K562 (cell line): ENCODE results near the gene NTM. TPM values are rescaled to one million over a fixed set of nuclear protein-coding genes. Genes with fewer than 3 reads are reported as not detected.

Experiments used
- ATAC-seq: fragments of 200-7000 bp; cut with Tn5 transposase; 3 replicates; pipeline ENCODE4 v1.9.1; 2020; ENCODE audit warnings: moderate library complexity
- BruUV-seq: library from RNA; stranded (reverse); fragments of 400-500 nt; replicated peaks from 2 replicates; lab custom pipeline; 2021; lab: Mats Ljungman, UMichigan
- CTCF ChIA-PET: fragments of 300-600 bp; formaldehyde crosslinking; extraction: SDS; loops from one replicate; lab custom pipeline; 2021; ENCODE audit warnings: low intra/inter-chr PET ratio; lab: Yijun Ruan, JAX
- POLR2A ChIA-PET: fragments of 300-600, 350-650 bp; sonication (Branson Sonifier 250); formaldehyde crosslinking; extraction: SDS; loops from one replicate; lab custom pipeline; 2021; ENCODE audit warnings: antibody characterized with exemption, inconsistent platforms; lab: Yijun Ruan, JAX
- DNase-seq, 4 experiments: peaks; one replicate each; pipeline versions ENCODE4 v3.0.0 to v3.0.0-alpha.2; 2011 to 2018; ENCODE audit warnings: low spot score in 3 of 4, mixed read lengths in 3 of 4; ENCODE audit errors: extremely low read depth in 1 of 4
- FAIRE-seq: peaks from 2 replicates; lab custom pipeline; 2011; peaks lifted over from hg19 to GRCh38; lab: Jason Lieb, UNC
- H2AFZ ChIP-seq: 2 replicates; pipeline ENCODE4 v1.6.0; 2011; ENCODE audit warnings: low read depth, low read length, control low read depth, inconsistent platforms
- H3K27ac ChIP-seq: fragments of 200-600 bp; 3 replicates; pipeline ENCODE4 v1.8.0; 2011; ENCODE audit warnings: low read depth, mild to moderate bottlenecking, control low read depth, inconsistent platforms, low read length, moderate library complexity, mixed read lengths; ENCODE audit errors: extremely low read depth
- H3K27me3 ChIP-seq, 2 experiments: fragments of 300-600 bp in 1 of 2; 2 replicates in 1 of 2; 3 replicates in 1 of 2; pipeline versions ENCODE4 v1.6.0 to v1.8.0; 2011; ENCODE audit warnings: inconsistent platforms in 2 of 2, low read length in 2 of 2, mild to moderate bottlenecking in 1 of 2, mixed read lengths in 1 of 2, moderate library complexity in 1 of 2; ENCODE audit not compliant: control insufficient read depth in 2 of 2, insufficient read depth in 2 of 2
- H3K36me3 ChIP-seq: fragments of 300-600 bp; 3 replicates; pipeline ENCODE4 v1.8.0; 2011; ENCODE audit warnings: mild to moderate bottlenecking, low read length, inconsistent platforms; ENCODE audit not compliant: control insufficient read depth, insufficient read depth
- H3K4me1 ChIP-seq, 2 experiments: fragments of 200-600 bp in 1 of 2; replicated peaks in 1 of 2; 2 replicates in 1 of 2; 3 replicates in 1 of 2; pipeline versions ENCODE4 v1.5.1 to v1.8.0; 2011; ENCODE audit warnings: inconsistent platforms in 2 of 2, low read length in 2 of 2, mild to moderate bottlenecking in 1 of 2, mixed read lengths in 1 of 2, moderate library complexity in 1 of 2; ENCODE audit not compliant: control insufficient read depth in 2 of 2, insufficient read depth in 2 of 2
- H3K4me2 ChIP-seq: 2 replicates; pipeline ENCODE4 v1.6.1; 2011; ENCODE audit warnings: low read length, control low read depth, inconsistent platforms, mixed read lengths; ENCODE audit not compliant: insufficient read depth
- H3K4me3 ChIP-seq: fragments of 200-600 bp; sonication (generic), shearing (Covaris generic); 2 replicates; pipeline ENCODE4 v1.5.1; 2016; ENCODE audit warnings: control low read depth, inconsistent platforms
- H3K79me2 ChIP-seq: fragments of 200-600 bp; 3 replicates; pipeline ENCODE4 v1.8.0; 2011; ENCODE audit warnings: low read length, inconsistent platforms; ENCODE audit not compliant: control insufficient read depth, insufficient read depth
- H3K9ac ChIP-seq, 2 experiments: 2 replicates each; pipeline versions ENCODE4 v1.6.0 to v1.6.1; 2011; ENCODE audit warnings: low read depth in 2 of 2, low read length in 2 of 2, control low read depth in 1 of 2, inconsistent platforms in 1 of 2, mild to moderate bottlenecking in 1 of 2, mixed read lengths in 1 of 2; ENCODE audit not compliant: insufficient read depth in 1 of 2
- H3K9me1 ChIP-seq: one replicate; pipeline ENCODE4 v1.6.0; 2011; ENCODE audit warnings: inconsistent platforms, mild to moderate bottlenecking, low read length, moderate library complexity; ENCODE audit not compliant: control insufficient read depth, insufficient read depth
- H3K9me3 ChIP-seq: replicated peaks from 2 replicates; pipeline ENCODE4 v1.5.1; 2011; ENCODE audit warnings: low read depth, low read length, inconsistent platforms; ENCODE audit not compliant: control insufficient read depth, insufficient read depth
- H4K20me1 ChIP-seq: replicated peaks from 2 replicates; pipeline ENCODE4 v1.6.1; 2011; ENCODE audit warnings: low read length, inconsistent platforms, mixed read lengths; ENCODE audit not compliant: control insufficient read depth, insufficient read depth
- AFF4 ChIP-seq: sonication (generic); formaldehyde crosslinking; IDR thresholded peaks from 2 replicates; pipeline ENCODE4 v1.8.0; 2023; ENCODE audit warnings: mild to moderate bottlenecking, missing genetic modification reagents
- CBFA2T2 ChIP-seq: fragments of 450-650 bp; conservative IDR thresholded peaks from 2 replicates; pipeline ENCODE4 v1.6.1; 2017; ENCODE audit warnings: mild to moderate bottlenecking
- CHCHD3 ChIP-seq: fragments of 250-450 bp; sonication (Bioruptor Pico); IDR thresholded peaks from 2 replicates; pipeline ENCODE4 v2.1.2; 2022; ENCODE audit warnings: mild to moderate bottlenecking
- HDAC2 ChIP-seq: fragments of 450-650 bp; IDR thresholded peaks from 2 replicates; pipeline ENCODE4 v1.6.1; 2016; ENCODE audit warnings: mild to moderate bottlenecking
- MBD2 ChIP-seq: sonication (generic); IDR thresholded peaks from 2 replicates; pipeline ENCODE4 v1.6.1; 2016; ENCODE audit warnings: low read depth, borderline replicate concordance
- PHTF2 ChIP-seq: fragments of 250-450 bp; sonication (Bioruptor Pico); IDR thresholded peaks from 2 replicates; pipeline ENCODE4 v1.5.0; 2021; ENCODE audit warnings: mild to moderate bottlenecking
- RREB1 ChIP-seq: fragments of 250-450 bp; sonication (Bioruptor Pico); IDR thresholded peaks from 2 replicates; pipeline ENCODE4 v1.4.0; 2020
- WGBS: fragments of 100-300 bp; shearing (Covaris generic); methylation state at CpG from one replicate; pipeline ENCODE4 v1.1.6; 2016; ENCODE audit warnings: low coverage, mixed read lengths; ENCODE audit not compliant: insufficient coverage; ENCODE audit errors: missing lambda C conversion rate; 5-methylcytosine and 5-hydroxymethylcytosine counted together
- in situ Hi-C: fragments of 300-500 bp; cut with MboI; formaldehyde crosslinking; loops from 4 replicates; pipeline ENCODE4 v1.15.0; 2018; ENCODE audit warnings: inconsistent platforms, mixed read lengths
- intact Hi-C: fragments of 100-400 bp; cut with micrococcal nuclease; formaldehyde crosslinking; loops from 2 replicates; pipeline ENCODE4 v1.14.2; 2022
- polyA plus RNA-seq, 8 experiments: library from polyadenylated mRNA; depleted of rRNA in 4 of 8; stranded (reverse) in 5 of 8; unstranded in 3 of 8; fragments of >200 nt; fragmentation: Nextera tagmentation in 2 of 8; fragmentation: Illumina TruSeq in 1 of 8; extraction: Ambion mirVana in 2 of 8; extraction: Trizol in 1 of 8; gene quantifications; 2 replicates each; pipeline versions ENCODE4 v1.2.1 to v1.2.3, GENCODE V29; 2011 to 2014; ENCODE audit warnings: inconsistent platforms in 1 of 8, missing spikeins in 1 of 8
- total RNA-seq, 7 experiments: library from RNA; depleted of rRNA in 6 of 7; stranded (reverse); fragments of >200 nt in 6 of 7; fragmentation: Illumina TruSeq in 2 of 7; extraction: Trizol in 2 of 7; gene quantifications; 2 replicates each; pipeline versions ENCODE4 v1.2.1 to v1.2.3, GENCODE V29; 2011 to 2021; ENCODE audit warnings: low replicate concordance in 1 of 7
- TF ChIP-seq, protein P1 (sequence below): sonication (generic); formaldehyde crosslinking; IDR thresholded peaks from 2 replicates; pipeline ENCODE4 v1.8.0; 2023; ENCODE audit warnings: mild to moderate bottlenecking, missing genetic modification reagents
- TF ChIP-seq, protein P2 (sequence below), 2 experiments: fragments of 200-800 bp in 1 of 2; sonication (Bioruptor generic) in 1 of 2; sonication (generic) in 1 of 2; formaldehyde crosslinking in 1 of 2; IDR thresholded peaks in 1 of 2; conservative IDR thresholded peaks in 1 of 2; 2 replicates each; pipeline versions ENCODE4 v1.5.0 to v1.6.1; 2016 to 2020; ENCODE audit warnings: missing compliant biosample characterization in 1 of 2, missing genetic modification characterization in 1 of 2, missing genetic modification reagents in 1 of 2

NTM gene
- total and polyA plus RNA-seq, 9 of the 15 experiments (the other 6 are each of a cell fraction or from before 2014, with no cell fraction given): not detected

GRCh38 chr11:131940126-131940525 is 569.7 kb downstream of the NTM start (continued):
- TF ChIP-seq, protein P1, sequence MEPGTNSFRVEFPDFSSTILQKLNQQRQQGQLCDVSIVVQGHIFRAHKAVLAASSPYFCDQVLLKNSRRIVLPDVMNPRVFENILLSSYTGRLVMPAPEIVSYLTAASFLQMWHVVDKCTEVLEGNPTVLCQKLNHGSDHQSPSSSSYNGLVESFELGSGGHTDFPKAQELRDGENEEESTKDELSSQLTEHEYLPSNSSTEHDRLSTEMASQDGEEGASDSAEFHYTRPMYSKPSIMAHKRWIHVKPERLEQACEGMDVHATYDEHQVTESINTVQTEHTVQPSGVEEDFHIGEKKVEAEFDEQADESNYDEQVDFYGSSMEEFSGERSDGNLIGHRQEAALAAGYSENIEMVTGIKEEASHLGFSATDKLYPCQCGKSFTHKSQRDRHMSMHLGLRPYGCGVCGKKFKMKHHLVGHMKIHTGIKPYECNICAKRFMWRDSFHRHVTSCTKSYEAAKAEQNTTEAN (CRISPR knock-in tag): no peak
- TF ChIP-seq PHTF2: no peak
- TF ChIP-seq MBD2: no peak
- no peak for TF ChIP-seq HDAC2
- no peak for TF ChIP-seq CHCHD3 (CRISPR knock-in tag)

DNA sequence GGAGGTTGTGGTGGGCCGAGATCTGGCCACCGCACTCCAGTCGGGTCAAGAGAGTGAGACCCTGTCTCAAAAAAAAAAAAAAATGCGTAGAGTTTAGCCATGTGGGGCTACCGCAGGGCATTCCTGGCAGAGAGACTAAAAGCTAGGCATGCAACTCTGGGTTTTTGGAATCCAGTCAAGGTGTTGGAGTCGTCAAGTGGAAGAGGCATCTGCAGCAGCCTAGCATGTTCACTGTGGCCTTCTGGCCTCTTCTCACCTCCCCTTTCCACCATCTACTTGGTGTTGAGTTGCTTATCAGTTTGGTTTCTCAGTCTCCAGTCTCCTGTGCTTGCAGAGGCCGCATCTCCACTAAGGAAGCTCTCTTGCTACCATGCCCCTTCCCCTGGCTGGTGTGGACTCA is 572.5 kb downstream of the NTM start:
- no peaks in the 10 kb centered on the region for H4K20me1 ChIP-seq
- intact Hi-C loops: no loop called here
- FAIRE-seq: no peak
- H3K79me2 ChIP-seq: no peaks in the 10 kb centered on the region
- no peaks in the 10 kb centered on the region for H3K27me3 ChIP-seq
- H3K9ac ChIP-seq: no peak overlapping the region
- no peaks in the 10 kb centered on the region; the same call in 1 of the 2 replicates for H3K9me3 ChIP-seq
- CTCF ChIA-PET: no interaction called here
- no peak overlapping the region for H2AFZ ChIP-seq
- 0% methylated on average over 4 of the region's 7 CpGs for WGBS
- no peak overlapping the region for H3K4me2 ChIP-seq
- ATAC-seq: no peak
- no peaks in the 10 kb centered on the region for H3K9me1 ChIP-seq
- in situ Hi-C loops: no loop called here
- POLR2A ChIA-PET: no interaction called here
- no peak overlapping the region for H3K27ac ChIP-seq
- no peaks in the 10 kb centered on the region for H3K4me1 ChIP-seq
- no peak for DNase-seq
- no peaks in the 10 kb centered on the region for H3K36me3 ChIP-seq
- no TSS peak for BruUV-seq
- H3K4me3 ChIP-seq: no peak overlapping the region
- TF ChIP-seq CBFA2T2: no peak
- TF ChIP-seq RREB1 (CRISPR knock-in tag): no peak
- TF ChIP-seq, protein P2, sequence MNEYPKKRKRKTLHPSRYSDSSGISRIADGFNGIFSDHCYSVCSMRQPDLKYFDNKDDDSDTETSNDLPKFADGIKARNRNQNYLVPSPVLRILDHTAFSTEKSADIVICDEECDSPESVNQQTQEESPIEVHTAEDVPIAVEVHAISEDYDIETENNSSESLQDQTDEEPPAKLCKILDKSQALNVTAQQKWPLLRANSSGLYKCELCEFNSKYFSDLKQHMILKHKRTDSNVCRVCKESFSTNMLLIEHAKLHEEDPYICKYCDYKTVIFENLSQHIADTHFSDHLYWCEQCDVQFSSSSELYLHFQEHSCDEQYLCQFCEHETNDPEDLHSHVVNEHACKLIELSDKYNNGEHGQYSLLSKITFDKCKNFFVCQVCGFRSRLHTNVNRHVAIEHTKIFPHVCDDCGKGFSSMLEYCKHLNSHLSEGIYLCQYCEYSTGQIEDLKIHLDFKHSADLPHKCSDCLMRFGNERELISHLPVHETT (CRISPR knock-in tag; conservative IDR thresholded peaks at IDR 0.05 in 1 of 2, IDR thresholded peaks at IDR 0.05 in 1 of 2): no peak
- no peak for TF ChIP-seq AFF4 (CRISPR knock-in tag)
